Measurements from ENCODE around the gene NSD2. TPM values are rescaled to one million over a fixed set of nuclear protein-coding genes. Genes with fewer than 3 reads are reported as not detected.
A peak's percentile ranks its signal among the peaks of the same experiment; 100 is the strongest.

The NSD2 gene
- total and polyA plus RNA-seq, 2 donors (not counting 1 experiment from before 2014, with no cell fraction given) = 26.6 to 68.4 TPM

DNA sequence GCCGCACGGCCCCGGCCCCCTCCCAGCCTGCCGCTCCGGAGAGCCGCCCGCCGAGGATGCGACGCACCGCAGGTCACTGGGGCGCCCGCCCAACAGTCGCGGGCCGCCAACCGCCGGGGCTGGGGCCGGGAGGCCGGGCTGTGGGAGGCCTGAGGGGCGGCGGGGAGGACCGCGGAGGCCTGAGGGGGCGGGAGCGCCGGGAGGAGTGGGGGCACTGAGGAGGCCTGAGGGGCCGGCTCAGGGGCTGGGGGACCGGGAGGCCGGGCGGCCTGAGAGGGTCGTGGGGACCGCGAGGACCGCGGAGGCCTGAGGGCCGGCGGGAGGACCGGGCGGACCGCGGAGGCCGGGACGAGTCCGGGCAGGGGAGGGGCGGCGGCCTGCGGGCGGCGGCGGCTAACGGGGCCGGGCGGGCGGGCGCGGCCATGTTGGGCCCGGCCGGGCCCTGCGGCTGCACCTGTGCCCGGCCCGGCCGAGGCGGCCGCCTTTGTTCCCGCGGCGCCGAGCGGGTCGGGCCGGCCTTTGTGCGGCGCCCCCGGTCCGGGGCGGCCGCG, 353 bp downstream of the NSD2 start:
- no peaks in the 10 kb centered on the region for H3K9me3 ChIP-seq (ENCODE audit: control insufficient read depth, insufficient read depth, low read depth, low read length)
- no peaks in the 10 kb centered on the region for H3K36me3 ChIP-seq (ENCODE audit: control insufficient read depth, insufficient read depth, low read length)
- TF ChIP-seq, protein P1, sequence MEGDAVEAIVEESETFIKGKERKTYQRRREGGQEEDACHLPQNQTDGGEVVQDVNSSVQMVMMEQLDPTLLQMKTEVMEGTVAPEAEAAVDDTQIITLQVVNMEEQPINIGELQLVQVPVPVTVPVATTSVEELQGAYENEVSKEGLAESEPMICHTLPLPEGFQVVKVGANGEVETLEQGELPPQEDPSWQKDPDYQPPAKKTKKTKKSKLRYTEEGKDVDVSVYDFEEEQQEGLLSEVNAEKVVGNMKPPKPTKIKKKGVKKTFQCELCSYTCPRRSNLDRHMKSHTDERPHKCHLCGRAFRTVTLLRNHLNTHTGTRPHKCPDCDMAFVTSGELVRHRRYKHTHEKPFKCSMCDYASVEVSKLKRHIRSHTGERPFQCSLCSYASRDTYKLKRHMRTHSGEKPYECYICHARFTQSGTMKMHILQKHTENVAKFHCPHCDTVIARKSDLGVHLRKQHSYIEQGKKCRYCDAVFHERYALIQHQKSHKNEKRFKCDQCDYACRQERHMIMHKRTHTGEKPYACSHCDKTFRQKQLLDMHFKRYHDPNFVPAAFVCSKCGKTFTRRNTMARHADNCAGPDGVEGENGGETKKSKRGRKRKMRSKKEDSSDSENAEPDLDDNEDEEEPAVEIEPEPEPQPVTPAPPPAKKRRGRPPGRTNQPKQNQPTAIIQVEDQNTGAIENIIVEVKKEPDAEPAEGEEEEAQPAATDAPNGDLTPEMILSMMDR (conservative IDR thresholded peaks at IDR 0.05 in 1 of 2, IDR thresholded peaks at IDR 0.05 in 1 of 2; ENCODE audit: low read depth in 1 of 2, low read length in 2 of 2) = no peak
- no peak for TF ChIP-seq EZH2 (IDR thresholded peaks at IDR 0.05; ENCODE audit: low read length, missing control alignments)
- H4K20me1 ChIP-seq (ENCODE audit: control insufficient read depth, extremely low read depth, insufficient read depth, low read length) = no peaks in the 10 kb centered on the region
- no peak overlapping the region for H3K4me2 ChIP-seq (ENCODE audit: extremely low read depth, insufficient read depth, low read length)
- peak in 1 of 2 donors; percentile 30 for DNase-seq (ENCODE audit: low read depth in 2 of 2)
- H3K4me1 ChIP-seq (ENCODE audit: control insufficient read depth, extremely low read depth, insufficient read depth, low read length) = peaks cover 5% of the 10 kb centered on the region
- H3K4me3 ChIP-seq (replicated peaks in 1 of 4; ENCODE audit: control extremely low read depth in 1 of 4, insufficient read depth in 1 of 4, low read depth in 3 of 4, low read length in 4 of 4) = peak overlapping the region in 3 of 4 experiments; percentile 27 to 82 (median 76)
- no peaks in the 10 kb centered on the region for H3K27me3 ChIP-seq (ENCODE audit: control insufficient read depth, insufficient read depth, low read length)
- peak overlapping the region; percentile 81 for H3K9ac ChIP-seq (ENCODE audit: insufficient read depth, low read length)
- peak overlapping the region; percentile 86 for H3K27ac ChIP-seq (ENCODE audit: insufficient read depth, low read length)
- H3K79me2 ChIP-seq (ENCODE audit: control insufficient read depth, insufficient read depth, low read length) = peaks cover 46% of the 10 kb centered on the region
- H2AFZ ChIP-seq (ENCODE audit: low read length) = no peak overlapping the region

DNA sequence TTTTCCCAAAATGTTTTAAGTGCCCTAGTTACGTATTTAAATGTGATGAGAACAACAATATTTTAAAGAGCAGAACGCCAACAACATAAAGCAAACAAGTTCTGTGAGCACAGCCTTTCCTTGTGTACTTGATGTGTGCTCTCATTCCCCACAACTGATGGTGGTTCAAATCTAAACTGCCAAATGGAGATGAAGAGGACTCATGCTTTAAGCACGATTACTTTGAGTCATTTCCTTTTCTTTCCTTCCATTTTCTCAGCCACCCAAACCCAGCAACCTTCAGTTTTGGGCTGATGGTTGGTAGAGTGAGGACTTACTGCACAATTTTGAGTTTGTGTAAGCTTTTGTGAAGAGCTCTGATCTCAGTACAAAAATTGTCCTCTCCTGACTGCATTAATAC, 1.7 kb downstream of the NSD2 start:
- H3K4me2 ChIP-seq (ENCODE audit: extremely low read depth, insufficient read depth, low read length) = peak overlapping the region; percentile 82
- H4K20me1 ChIP-seq (ENCODE audit: control insufficient read depth, extremely low read depth, insufficient read depth, low read length) = no peaks in the 10 kb centered on the region
- H3K9ac ChIP-seq (ENCODE audit: insufficient read depth, low read length) = no peak overlapping the region
- no peak overlapping the region for H2AFZ ChIP-seq (ENCODE audit: low read length)
- peak overlapping the region; percentile 76 to 84 (median 83) for H3K4me3 ChIP-seq (replicated peaks in 1 of 4; ENCODE audit: control extremely low read depth in 1 of 4, insufficient read depth in 1 of 4, low read depth in 3 of 4, low read length in 4 of 4)
- H3K9me3 ChIP-seq (ENCODE audit: control insufficient read depth, insufficient read depth, low read depth, low read length) = no peaks in the 10 kb centered on the region
- TF ChIP-seq, protein P1 (conservative IDR thresholded peaks at IDR 0.05 in 1 of 2, IDR thresholded peaks at IDR 0.05 in 1 of 2; ENCODE audit: low read depth in 1 of 2, low read length in 2 of 2) = no peak
- no peak for TF ChIP-seq EZH2 (IDR thresholded peaks at IDR 0.05; ENCODE audit: low read length, missing control alignments)
- H3K27ac ChIP-seq (ENCODE audit: insufficient read depth, low read length) = peak overlapping the region; percentile 86
- H3K36me3 ChIP-seq (ENCODE audit: control insufficient read depth, insufficient read depth, low read length) = no peaks in the 10 kb centered on the region
- DNase-seq (ENCODE audit: low read depth in 2 of 2) = peak; percentile 58 to 82
- H3K4me1 ChIP-seq (ENCODE audit: control insufficient read depth, extremely low read depth, insufficient read depth, low read length) = peaks cover 5% of the 10 kb centered on the region
- no peaks in the 10 kb centered on the region for H3K27me3 ChIP-seq (ENCODE audit: control insufficient read depth, insufficient read depth, low read length)
- peaks cover 59% of the 10 kb centered on the region for H3K79me2 ChIP-seq (ENCODE audit: control insufficient read depth, insufficient read depth, low read length)

DNA sequence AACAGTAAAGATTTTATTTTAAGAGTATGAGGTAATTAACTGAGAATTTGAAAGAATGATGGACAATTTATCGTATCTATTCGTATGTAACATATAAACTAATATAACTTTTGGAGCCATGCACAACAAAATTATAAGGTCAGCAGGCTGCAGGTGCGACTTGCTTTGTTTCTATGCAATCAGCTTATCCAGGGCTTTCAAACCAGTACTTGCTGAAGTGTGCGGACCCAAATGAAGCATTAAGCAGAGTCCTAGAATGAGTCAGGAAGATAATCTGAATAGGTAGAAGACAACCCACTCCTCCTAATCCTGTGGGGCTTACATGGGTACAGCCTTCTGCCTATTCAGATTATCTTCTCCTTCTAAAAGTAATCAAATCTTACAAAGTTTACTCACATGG, 2.1 kb downstream of the NSD2 start:
- no peaks in the 10 kb centered on the region for H4K20me1 ChIP-seq (ENCODE audit: control insufficient read depth, extremely low read depth, insufficient read depth, low read length)
- H3K9me3 ChIP-seq (ENCODE audit: control insufficient read depth, insufficient read depth, low read depth, low read length) = no peaks in the 10 kb centered on the region
- H3K9ac ChIP-seq (ENCODE audit: insufficient read depth, low read length) = no peak overlapping the region
- H3K27ac ChIP-seq (ENCODE audit: insufficient read depth, low read length) = peak overlapping the region; percentile 86
- H3K4me1 ChIP-seq (ENCODE audit: control insufficient read depth, extremely low read depth, insufficient read depth, low read length) = peaks cover 5% of the 10 kb centered on the region
- peaks cover 63% of the 10 kb centered on the region for H3K79me2 ChIP-seq (ENCODE audit: control insufficient read depth, insufficient read depth, low read length)
- no peaks in the 10 kb centered on the region for H3K36me3 ChIP-seq (ENCODE audit: control insufficient read depth, insufficient read depth, low read length)
- no peaks in the 10 kb centered on the region for H3K27me3 ChIP-seq (ENCODE audit: control insufficient read depth, insufficient read depth, low read length)
- peak overlapping the region; percentile 82 for H3K4me2 ChIP-seq (ENCODE audit: extremely low read depth, insufficient read depth, low read length)
- H3K4me3 ChIP-seq (replicated peaks in 1 of 4; ENCODE audit: control extremely low read depth in 1 of 4, insufficient read depth in 1 of 4, low read depth in 3 of 4, low read length in 4 of 4) = peak overlapping the region in 2 of 4 experiments; percentile 76 to 84
- no peak for TF ChIP-seq EZH2 (IDR thresholded peaks at IDR 0.05; ENCODE audit: low read length, missing control alignments)
- TF ChIP-seq, protein P1 (conservative IDR thresholded peaks at IDR 0.05 in 1 of 2, IDR thresholded peaks at IDR 0.05 in 1 of 2; ENCODE audit: low read depth in 1 of 2, low read length in 2 of 2) = no peak
- DNase-seq (ENCODE audit: low read depth in 2 of 2) = peak in 1 of 2 donors; percentile 18
- H2AFZ ChIP-seq (ENCODE audit: low read length) = no peak overlapping the region

Data from fibroblast of lung (primary cell).